SH-SY5Y (cell line): ENCODE data around the gene RMDN2.

Source experiments
- GATA2 ChIP-seq: IDR thresholded peaks from 2 replicates; pipeline ENCODE4 v1.6.1; 2011; ENCODE audit warnings: mild to moderate bottlenecking, low read depth, low read length
- GATA3 ChIP-seq: IDR thresholded peaks from 2 replicates; pipeline ENCODE4 v1.6.1; 2011; ENCODE audit warnings: low read depth, mild to moderate bottlenecking, low read length, moderate library complexity

RMDN2 gene

DNA sequence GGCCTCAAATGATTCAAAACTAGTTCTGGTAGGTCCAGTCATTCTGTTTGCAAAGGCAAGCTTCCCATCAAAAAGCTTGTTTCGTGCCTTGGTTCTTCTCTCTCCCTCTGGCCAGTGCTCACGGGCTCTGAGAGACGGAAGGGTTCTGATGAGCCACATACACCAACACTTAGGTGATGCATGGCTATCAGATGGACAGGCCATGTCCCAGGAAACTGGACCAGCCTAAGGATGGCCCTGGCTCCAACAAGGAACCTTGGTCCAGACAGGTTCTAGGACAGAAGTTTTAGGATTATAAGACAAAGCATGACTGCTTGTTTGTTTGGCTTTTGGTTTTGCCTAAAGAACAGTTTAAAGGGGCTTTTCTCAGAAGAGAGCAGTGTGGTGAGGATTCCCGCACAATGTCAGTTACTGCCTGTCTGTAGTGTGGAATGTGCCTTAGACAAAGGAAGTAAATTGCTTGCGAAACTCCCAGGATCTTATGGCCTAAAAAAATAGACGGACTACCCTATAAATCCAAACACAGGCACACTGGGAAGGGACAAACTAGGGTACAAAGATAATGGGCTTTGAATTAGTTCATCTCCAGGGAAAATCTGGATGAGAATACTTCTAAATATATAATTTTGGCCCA is 140.5 kb downstream of the RMDN2 start:
- TF ChIP-seq GATA3 = no peak
- TF ChIP-seq GATA2 = no peak

GRCh38 chr2:38066421-38067115 is 141.5 kb downstream of the RMDN2 start:
- TF ChIP-seq GATA2 (no peak), GATA3 (no peak)
